ENCODE data around the gene C1QTNF1.

Gene C1QTNF1

DNA sequence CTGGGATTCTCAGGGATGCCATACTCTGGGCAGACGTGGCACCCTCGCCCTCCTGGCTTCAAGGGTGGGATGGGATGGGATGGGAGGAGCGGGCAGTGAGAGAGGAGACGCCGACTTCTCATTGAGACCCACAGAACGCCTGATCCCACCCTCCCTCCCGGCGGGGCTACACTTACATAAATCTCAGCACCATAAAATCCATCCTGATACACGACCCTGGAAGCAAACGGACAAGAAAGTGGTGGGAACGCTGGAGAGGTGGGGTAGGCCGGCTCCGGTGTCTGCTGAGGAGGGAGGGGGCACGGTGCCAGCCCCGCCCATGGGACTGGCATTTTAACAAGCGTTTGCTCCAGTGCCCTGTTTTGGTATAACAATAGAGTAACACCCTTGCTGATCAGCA, 72.5 kb downstream of the C1QTNF1 start:
- no peak for TF ChIP-seq ZNF274 (IDR thresholded peaks at IDR 0.05; ENCODE audit: low read depth, low read length)
- TF ChIP-seq YY1 (IDR thresholded peaks at IDR 0.05; ENCODE audit: insufficient read depth, insufficient read length): no peak
- TF ChIP-seq SUZ12 (IDR thresholded peaks at IDR 0.05; ENCODE audit: extremely low read depth, insufficient read depth, insufficient read length): no peak
- no peak overlapping the region for H3K4me3 ChIP-seq (ENCODE audit: insufficient read length, low read depth)

DNA sequence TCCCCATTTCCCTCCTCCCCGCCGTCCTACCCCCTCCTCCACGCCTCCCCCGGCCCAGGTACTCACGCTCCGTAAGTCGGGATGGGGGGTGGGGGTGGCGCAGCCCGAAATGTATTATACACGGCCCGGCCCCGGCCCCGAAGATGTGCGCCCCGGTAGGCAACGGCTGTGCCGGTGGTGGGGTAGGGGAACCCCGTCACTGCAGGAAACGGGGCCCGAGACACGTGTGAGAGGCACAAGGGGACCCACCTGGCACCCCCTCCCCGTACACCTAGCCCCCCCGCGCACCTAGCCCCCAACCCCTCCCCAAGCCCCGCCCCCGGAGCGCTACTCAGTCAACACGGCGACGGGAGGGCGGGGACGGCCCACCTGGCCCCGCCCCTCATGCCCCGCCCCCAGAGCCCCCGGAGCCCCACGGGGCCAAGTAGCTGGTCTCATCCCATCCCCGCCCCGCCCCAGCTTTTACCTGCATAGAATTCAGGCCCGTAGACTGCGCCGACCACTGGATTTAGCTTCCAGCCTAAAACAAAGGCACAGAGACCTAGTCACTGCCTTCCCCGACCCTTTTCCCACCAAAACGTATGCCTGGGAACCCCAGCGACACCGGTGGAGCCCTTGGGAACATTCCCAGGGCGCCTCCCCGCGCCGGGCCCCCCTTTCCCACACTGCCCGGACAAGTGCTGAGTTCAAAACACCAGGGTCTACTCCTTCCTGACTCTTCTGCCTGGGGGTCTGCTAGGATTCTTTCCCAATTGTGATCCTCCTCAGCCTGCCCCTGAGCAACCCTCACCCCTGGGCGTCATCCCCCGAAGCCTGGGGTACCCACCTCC, 73.5 kb downstream of the C1QTNF1 start:
- no peak overlapping the region for H3K4me3 ChIP-seq (ENCODE audit: insufficient read length, low read depth)

More for the DNA sequence above, 72.5 kb downstream of the C1QTNF1 start:
- Histone ChIP-seq H3K36me3 (ENCODE audit: insufficient read depth, insufficient read length, low read length) (no peaks in the 10 kb centered on the region), H3K4me1 (ENCODE audit: insufficient read depth, insufficient read length) (peaks cover 21% of the 10 kb centered on the region), H3K27me3 (ENCODE audit: insufficient read depth, insufficient read length) (no peaks in the 10 kb centered on the region), H3K9ac (ENCODE audit: insufficient read length, low read depth) (no peak overlapping the region), H3K9me3 (ENCODE audit: insufficient read depth, low read length) (no peaks in the 10 kb centered on the region)
- DNase-seq (ENCODE audit: low read depth, low spot score): no peak

DNA sequence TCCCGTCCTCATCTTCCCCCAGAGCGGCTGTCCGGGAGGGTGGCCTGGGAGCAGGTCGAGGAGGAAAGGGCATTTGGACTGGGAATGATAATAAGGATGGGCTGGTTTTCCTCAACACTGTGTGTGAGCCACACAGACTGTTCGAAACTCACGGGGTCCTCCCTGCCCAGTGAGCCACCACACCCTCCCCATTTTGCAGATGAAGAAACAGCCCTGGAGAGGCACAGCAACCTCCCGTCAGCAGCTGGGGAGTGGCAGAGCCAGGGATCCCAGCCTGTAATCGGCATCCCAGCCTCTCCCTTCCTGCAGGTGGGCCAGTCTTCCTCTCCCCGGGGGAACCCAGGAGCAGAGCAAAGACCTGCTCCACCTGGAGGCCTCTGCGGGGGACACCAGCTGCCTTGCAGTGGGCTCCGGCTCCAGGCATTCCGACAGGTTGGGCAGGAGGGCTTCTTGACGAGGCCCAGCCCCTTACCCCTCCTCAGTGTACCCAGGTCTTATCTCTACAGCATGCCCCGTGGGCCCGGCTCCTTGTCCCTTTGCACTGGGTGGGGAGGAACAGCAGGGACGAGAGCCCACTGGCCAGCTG, 74.4 kb downstream of the C1QTNF1 start:
- Histone ChIP-seq H3K9me3 (ENCODE audit: insufficient read depth, low read length) (no peaks in the 10 kb centered on the region), H3K9ac (ENCODE audit: insufficient read length, low read depth) (no peak overlapping the region), H3K4me1 (ENCODE audit: insufficient read depth, insufficient read length) (peaks cover 23% of the 10 kb centered on the region), H3K27me3 (ENCODE audit: insufficient read depth, insufficient read length) (no peaks in the 10 kb centered on the region), H3K36me3 (ENCODE audit: insufficient read depth, insufficient read length, low read length) (no peaks in the 10 kb centered on the region), H3K4me3 (ENCODE audit: insufficient read length, low read depth) (no peak overlapping the region)
- TF ChIP-seq SUZ12 (IDR thresholded peaks at IDR 0.05; ENCODE audit: extremely low read depth, insufficient read depth, insufficient read length) (no peak), YY1 (IDR thresholded peaks at IDR 0.05; ENCODE audit: insufficient read depth, insufficient read length) (no peak), ZNF274 (IDR thresholded peaks at IDR 0.05; ENCODE audit: low read depth, low read length) (no peak)
- DNase-seq (ENCODE audit: low read depth, low spot score): no peak

More for the DNA sequence above, 73.5 kb downstream of the C1QTNF1 start:
- Histone ChIP-seq H3K4me1 (ENCODE audit: insufficient read depth, insufficient read length) (peaks cover 21% of the 10 kb centered on the region), H3K27me3 (ENCODE audit: insufficient read depth, insufficient read length) (no peaks in the 10 kb centered on the region), H3K36me3 (ENCODE audit: insufficient read depth, insufficient read length, low read length) (no peaks in the 10 kb centered on the region), H3K9ac (ENCODE audit: insufficient read length, low read depth) (no peak overlapping the region), H3K9me3 (ENCODE audit: insufficient read depth, low read length) (no peaks in the 10 kb centered on the region)
- TF ChIP-seq SUZ12 (IDR thresholded peaks at IDR 0.05; ENCODE audit: extremely low read depth, insufficient read depth, insufficient read length): no peak
- TF ChIP-seq ZNF274 (IDR thresholded peaks at IDR 0.05; ENCODE audit: low read depth, low read length): no peak
- TF ChIP-seq YY1 (IDR thresholded peaks at IDR 0.05; ENCODE audit: insufficient read depth, insufficient read length): no peak
- no peak for DNase-seq (ENCODE audit: low read depth, low spot score)

Data from NT2/D1 (cell line).